ENCODE measurements around the gene PCDHGB4.
"Not testable (repeated sequence)": the region's sequence is repeated elsewhere in the genome, so short reads cannot be mapped to it uniquely, and the experiment has no call there.

PCDHGB4 gene

DNA sequence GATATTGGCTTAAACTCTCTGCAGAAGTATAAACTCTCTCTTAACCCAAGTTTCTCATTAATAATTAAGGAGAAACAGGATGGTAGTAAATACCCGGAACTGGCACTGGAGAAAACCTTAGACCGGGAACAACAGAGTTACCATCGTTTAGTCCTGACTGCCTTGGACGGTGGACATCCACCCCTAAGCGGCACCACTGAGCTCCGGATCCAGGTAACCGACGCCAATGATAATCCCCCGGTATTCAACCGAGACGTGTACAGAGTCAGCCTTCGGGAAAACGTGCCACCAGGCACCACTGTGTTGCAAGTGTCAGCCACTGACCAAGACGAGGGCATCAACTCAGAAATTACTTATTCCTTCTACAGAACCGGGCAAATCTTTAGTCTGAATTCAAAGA, 11.1 kb downstream of the PCDHGB4 start:
- no peak for DNase-seq (ENCODE audit: low spot score)

GRCh38 chr5:141399555-141400258, 12.2 kb downstream of the PCDHGB4 start:
- DNase-seq (ENCODE audit: low spot score), result no peak

- DNase-seq (ENCODE audit: low spot score), result no peak
Measured at GRCh38 chr5:141402553-141403243, 15.2 kb downstream of the PCDHGB4 start, which contains the start of gene PCDHGA9. TSS of gene PCDHGA9 (plus strand) at chr5:141402778. CDS start at chr5:141402953, 175 bp downstream.

DNA sequence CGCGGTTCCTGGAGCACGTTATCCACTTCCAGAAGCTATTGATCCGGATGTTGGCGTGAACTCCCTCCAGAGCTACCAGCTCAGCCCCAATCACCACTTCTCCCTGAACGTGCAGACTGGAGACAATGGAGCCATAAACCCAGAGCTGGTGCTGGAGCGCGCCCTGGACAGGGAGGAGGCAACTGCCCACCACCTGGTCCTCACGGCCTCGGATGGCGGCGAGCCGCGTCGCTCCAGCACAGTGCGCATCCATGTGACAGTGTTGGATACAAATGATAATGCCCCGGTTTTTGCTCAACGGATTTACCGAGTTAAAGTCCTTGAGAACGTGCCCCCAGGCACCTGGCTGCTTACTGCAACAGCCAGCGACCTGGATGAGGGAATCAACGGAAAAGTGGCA, 15.9 kb downstream of the PCDHGB4 start:
- DNase-seq (ENCODE audit: low spot score), result no peak

DNA sequence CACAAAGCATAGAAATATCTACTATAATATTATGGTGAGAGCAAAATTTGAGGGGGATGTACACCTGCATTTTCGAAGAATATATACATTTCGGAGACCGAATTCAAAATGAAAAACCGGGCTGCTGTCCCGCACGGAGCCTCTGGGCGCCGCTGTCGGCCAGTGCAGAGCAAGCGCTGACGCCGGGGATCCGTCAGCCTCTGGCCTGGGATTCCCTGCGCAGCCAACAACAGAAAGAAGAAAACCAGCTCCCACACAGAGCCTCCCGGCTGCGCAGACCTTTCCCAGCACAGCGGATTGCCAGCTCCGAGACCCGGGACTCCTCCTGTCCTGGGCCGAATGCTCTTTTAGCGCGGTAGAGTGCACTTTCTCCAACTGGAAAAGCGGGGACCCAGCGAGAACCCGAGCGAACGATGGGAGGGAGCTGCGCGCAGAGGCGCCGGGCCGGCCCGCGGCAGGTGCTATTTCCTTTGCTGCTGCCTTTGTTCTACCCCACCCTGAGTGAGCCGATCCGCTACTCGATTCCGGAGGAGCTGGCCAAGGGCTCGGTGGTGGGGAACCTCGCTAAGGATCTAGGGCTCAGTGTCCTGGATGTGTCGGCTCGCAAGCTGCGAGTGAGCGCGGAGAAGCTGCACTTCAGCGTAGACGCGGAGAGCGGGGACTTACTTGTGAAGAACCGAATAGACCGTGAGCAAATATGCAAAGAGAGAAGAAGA, 20.4 kb downstream of the PCDHGB4 start, which contains the start of gene PCDHGB6:
Gene PCDHGB6, plus strand, starts transcription at position 232 of the 716 bp plus-strand sequence. Its CDS starts 182 bp downstream, at position 414.
- DNase-seq (ENCODE audit: low spot score), result not testable (repeated sequence)

- DNase-seq (ENCODE audit: low spot score), result no peak
Measured at GRCh38 chr5:141409598-141410306, 22.3 kb downstream of the PCDHGB4 start.

GRCh38 chr5:141411575-141411974, 24.1 kb downstream of the PCDHGB4 start:
- no peak for DNase-seq (ENCODE audit: low spot score)

GRCh38 chr5:141412854-141413539, 25.5 kb downstream of the PCDHGB4 start, which contains the start of gene PCDHGA10:
TSS of gene PCDHGA10 (plus strand) at chr5:141412987. CDS start at chr5:141413176, 189 bp downstream.
- peak; percentile 58 for DNase-seq (ENCODE audit: low spot score)

GRCh38 chr5:141413540-141414069, 26.1 kb downstream of the PCDHGB4 start:
- DNase-seq (ENCODE audit: low spot score), result no peak

DNA sequence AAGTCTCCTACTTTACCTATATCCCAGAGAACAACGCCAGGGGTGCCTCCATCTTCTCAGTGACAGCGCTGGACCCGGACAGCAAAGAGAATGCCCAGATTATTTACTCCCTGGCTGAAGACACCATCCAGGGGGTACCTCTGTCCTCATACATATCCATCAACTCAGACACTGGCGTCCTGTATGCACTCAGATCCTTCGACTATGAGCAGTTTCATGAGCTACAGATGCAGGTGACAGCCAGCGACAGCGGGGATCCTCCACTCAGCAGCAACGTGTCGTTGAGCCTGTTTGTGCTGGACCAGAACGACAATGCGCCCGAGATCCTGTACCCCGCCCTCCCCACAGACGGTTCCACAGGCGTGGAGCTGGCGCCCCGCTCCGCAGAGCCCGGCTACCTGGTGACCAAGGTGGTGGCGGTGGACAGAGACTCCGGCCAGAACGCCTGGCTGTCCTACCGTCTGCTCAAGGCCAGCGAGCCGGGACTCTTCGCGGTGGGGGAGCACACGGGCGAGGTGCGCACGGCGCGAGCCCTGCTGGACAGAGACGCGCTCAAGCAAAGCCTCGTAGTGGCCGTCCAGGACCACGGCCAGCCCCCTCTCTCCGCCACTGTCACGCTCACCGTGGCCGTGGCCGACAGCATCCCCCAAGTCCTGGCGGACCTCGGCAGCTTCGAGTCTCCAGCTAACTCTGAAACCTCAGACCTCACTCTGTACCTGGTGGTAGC, 27.2 kb downstream of the PCDHGB4 start:
- not testable (repeated sequence) for DNase-seq (ENCODE audit: low spot score)

GRCh38 chr5:141415275-141415618, 27.7 kb downstream of the PCDHGB4 start:
- DNase-seq (ENCODE audit: low spot score), result not testable (repeated sequence)

DNA sequence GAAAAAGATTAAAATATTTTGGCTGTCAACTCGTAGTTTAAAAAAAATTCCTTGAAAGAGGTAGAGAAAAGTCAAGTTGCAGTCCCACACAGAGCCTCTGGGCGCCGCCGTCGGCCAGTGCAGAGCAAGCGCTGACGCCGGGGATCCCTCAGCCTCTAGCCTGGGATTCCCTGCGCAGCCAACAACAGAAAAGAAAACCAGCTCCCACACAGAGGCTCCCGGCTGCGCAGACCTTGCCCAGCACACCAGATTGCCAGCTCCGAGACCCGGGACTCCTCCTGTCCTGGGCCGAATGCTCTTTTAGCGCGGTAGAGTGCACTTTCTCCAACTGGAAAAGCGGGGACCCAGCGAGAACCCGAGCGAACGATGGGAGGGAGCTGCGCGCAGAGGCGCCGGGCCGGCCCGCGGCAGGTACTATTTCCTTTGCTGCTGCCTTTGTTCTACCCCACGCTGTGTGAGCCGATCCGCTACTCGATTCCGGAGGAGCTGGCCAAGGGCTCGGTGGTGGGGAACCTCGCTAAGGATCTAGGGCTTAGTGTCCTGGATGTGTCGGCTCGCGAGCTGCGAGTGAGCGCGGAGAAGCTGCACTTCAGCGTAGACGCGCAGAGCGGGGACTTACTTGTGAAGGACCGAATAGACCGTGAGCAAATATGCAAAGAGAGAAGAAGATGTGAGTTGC, 30.1 kb downstream of the PCDHGB4 start, which contains the start of gene PCDHGB7:
Gene PCDHGB7, plus strand, starts transcription at position 184 of the 679 bp plus-strand sequence. Its CDS starts 183 bp downstream, at position 367.
- peak; percentile 76 for DNase-seq (ENCODE audit: low spot score)

DNA sequence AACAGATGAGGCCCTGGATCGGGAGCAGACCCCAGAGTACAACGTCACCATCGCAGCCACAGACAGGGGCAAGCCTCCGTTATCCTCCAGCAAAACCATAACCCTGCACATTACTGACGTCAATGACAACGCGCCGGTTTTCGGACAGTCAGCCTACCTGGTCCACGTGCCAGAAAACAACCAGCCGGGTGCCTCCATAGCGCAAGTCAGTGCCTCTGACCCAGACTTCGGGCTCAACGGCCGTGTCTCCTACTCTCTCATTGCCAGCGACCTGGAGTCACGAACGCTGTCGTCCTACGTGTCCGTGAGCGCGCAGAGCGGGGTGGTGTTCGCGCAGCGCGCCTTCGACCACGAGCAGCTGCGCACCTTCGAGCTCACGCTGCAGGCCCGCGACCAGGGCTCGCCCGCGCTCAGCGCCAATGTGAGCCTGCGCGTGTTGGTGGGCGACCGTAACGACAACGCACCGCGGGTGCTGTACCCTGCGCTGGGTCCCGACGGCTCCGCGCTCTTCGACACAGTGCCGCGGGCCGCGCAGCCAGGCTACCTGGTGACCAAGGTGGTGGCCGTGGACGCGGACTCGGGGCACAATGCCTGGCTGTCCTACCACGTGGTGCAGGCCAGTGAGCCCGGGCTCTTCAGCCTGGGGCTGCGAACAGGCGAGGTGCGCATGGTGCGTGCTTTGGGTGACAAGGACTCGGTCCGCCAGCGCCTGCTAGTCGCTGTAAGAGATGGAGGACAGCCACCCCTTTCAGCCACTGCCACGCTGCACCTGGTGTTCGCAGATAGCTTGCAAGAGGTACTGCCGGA, 31.8 kb downstream of the PCDHGB4 start:
- DNase-seq (ENCODE audit: low spot score), result no peak

DNA sequence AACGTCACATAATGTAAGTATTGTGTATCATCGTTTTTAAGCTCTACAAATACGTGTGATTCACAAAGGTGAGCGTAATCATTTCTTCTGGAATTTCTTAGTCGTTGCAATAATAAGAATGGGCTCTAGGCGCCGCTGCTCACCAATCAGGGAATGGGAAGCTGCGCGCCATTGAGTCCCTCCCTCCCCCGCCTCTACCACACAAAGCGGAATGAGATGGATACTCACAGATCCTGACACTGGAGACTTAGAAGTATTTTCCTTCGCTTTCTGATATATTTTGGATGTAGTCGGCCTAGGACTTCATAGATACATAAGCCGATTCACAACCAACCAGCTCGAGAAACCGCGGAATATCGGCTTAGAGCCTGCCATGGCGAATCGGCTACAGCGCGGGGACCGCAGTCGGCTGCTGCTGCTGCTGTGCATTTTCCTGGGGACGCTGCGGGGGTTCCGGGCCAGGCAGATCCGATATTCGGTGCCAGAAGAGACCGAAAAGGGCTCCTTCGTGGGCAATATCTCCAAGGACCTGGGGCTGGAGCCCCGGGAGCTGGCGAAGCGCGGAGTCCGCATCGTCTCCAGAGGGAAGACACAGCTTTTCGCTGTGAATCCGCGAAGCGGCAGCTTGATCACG, 33.5 kb downstream of the PCDHGB4 start, which contains the start of gene PCDHGA11:
Gene PCDHGA11, plus strand, starts transcription at position 197 of the 634 bp plus-strand sequence. Its CDS starts 177 bp downstream, at position 374.
- DNase-seq (ENCODE audit: low spot score), result peak; percentile 56

DNA sequence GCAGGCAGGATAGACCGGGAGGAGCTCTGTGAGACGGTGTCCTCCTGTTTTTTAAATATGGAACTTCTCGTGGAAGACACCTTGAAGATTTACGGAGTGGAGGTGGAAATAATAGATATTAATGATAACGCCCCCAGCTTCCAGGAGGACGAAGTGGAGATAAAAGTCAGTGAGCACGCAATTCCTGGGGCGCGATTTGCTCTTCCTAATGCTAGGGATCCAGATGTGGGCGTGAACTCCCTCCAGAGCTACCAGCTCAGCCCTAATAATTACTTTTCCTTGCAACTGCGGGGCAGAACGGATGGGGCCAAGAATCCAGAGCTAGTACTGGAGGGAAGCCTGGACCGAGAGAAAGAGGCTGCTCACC, 34.0 kb downstream of the PCDHGB4 start:
- DNase-seq (ENCODE audit: low spot score), result no peak

- DNase-seq (ENCODE audit: low spot score), result no peak
Measured at GRCh38 chr5:141422742-141423291, 35.3 kb downstream of the PCDHGB4 start.

GRCh38 chr5:141427783-141428426, 40.4 kb downstream of the PCDHGB4 start:
- no peak for DNase-seq (ENCODE audit: low spot score)

Measured in kidney capillary endothelial cell (primary cell).